GM21528 (cell line): ENCODE measurements around the gene IGSF11.

Source experiments
- ATAC-seq: cut with Tn5 transposase; IDR thresholded peaks from one replicate; pipeline ENCODE4 v1.9.1; 2021; ENCODE audit warnings: mild to moderate bottlenecking, moderate library complexity; ENCODE audit not compliant: unreplicated experiment, low FRiP score

Gene IGSF11

GRCh38 chr3:118955914-118956556, 78.6 kb downstream of the IGSF11 start:
- ATAC-seq = no peak

DNA sequence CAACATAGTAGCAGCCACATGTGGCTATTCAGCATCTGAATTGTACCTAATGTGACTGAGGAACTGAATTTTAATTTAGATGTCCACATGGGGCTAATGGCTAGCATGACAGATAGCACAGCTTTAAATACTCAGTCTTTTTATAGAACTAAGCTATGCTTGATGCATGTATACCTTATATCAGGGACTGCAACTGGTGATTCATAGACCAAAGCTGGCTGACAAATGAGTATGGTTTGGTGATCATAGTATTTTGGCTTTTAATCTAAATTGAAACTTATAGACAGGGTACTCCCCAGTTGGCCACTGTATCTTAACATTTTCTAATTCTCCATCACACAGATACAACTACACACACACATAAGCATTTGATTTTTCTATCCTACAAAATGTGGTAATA, 83.6 kb downstream of the IGSF11 start:
- ATAC-seq = no peak

DNA sequence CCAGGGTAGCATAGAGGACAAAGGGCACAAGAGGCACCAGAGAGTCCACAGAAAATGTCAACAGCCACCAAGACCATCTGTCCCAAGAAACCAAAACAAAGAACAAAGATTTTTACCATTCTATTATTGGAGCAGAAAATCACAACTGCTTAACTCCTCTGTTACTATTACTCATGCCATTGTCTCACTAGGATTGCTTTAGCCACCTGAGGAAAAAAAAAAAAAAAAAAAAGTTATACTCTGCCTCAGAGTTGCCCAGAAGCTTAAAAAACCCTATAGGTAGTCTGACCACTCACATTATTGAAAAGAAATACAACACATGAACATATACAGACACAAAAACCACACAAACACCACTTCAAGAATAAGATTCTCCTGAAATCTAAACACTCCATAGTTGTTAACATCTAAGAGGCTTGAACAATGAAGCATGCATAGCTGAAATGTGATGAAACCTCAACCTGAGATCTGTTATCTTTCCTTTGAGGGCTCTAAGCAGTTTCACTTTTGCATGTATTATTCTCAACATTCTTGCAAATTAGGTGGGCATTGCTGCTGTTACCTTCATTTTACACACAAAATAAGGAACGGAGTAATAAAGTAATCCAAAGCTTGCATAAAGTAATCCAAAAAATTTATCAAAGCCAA, 85.4 kb downstream of the IGSF11 start:
- no peak for ATAC-seq

DNA sequence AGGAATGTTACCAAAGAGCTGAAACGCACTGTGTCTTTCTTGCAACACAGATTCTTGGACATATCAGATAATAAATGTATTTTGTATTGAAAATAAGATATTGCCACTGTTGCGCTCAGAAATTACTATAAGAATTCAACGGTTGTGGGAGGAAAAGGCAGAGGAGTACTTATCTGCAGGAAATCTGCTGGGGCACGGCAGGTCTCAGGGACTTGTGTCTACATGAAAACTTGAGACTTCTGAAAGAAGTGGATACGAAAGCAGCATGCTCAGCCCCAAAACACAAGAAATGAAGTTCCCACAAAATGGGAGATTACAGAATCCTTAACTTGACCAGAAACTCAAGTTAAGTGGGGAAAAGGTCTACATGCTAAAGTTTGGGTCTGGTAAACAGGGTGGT, 86.5 kb downstream of the IGSF11 start:
- ATAC-seq = no peak

DNA sequence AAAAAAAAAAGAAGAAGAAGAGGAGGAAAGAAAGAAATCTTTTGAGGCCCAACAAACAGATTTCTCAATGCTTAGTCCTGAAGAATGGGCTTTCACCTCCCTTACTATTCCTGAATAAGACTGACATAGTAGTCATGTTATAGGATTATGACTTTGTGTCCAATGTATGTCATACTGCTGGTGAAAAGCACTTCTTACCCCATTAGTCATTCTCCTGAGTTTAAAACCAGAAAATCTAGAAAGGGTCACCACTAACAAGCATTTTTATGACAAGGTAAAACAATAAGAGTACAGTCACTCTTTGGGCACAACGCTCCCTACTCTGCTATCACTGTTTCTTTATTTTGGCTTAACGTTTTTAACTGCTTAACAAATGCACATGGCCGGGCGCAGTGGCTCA, 88.2 kb downstream of the IGSF11 start:
- no peak for ATAC-seq

- no peak for ATAC-seq
Measured at GRCh38 chr3:118945834-118946233, 88.8 kb downstream of the IGSF11 start.

- ATAC-seq = no peak
Measured at GRCh38 chr3:118943597-118943996, 91.0 kb downstream of the IGSF11 start.

DNA sequence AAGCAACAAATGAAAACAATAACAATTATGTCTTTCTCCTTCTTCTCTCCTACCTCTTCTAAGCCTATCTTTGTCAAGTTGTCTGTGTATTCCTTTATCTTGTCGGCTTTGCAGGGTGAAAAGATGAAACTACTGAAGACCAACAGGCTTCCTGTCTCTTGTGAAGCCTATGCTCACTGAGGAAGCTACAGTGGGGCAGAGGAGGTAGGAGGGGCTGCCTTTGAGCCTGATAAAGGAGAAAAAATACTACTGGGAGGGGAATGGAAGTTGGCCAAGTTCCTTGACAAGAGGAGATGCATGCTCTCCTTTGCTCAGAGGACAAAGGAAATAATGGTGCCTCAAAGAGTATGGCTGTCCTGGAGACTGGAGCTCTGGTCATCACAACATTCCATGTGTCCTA, 92.0 kb downstream of the IGSF11 start:
- no peak for ATAC-seq

GRCh38 chr3:118942195-118942594, 92.5 kb downstream of the IGSF11 start:
- no peak for ATAC-seq

DNA sequence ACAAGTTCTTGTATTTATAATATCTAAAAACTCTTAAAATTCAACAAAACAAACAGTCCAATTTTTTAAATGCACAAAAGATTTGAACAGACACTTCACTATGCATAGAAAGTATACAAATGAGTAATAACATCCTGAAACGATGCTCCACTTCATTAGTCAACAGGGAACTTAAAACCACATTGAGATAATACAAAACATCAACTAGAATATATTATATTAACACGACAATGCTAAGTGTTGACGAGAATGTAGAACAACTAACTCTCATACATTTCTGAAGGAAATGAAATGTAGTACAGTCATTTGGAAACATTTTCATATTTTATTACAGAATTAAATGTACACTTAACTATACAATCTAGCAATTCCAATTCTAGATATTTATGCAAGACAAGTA, 93.4 kb downstream of the IGSF11 start:
- no peak for ATAC-seq

- no peak for ATAC-seq
Measured at GRCh38 chr3:118938183-118938961, 96.3 kb downstream of the IGSF11 start.

GRCh38 chr3:118936811-118937210, 97.8 kb downstream of the IGSF11 start:
- ATAC-seq = no peak

DNA sequence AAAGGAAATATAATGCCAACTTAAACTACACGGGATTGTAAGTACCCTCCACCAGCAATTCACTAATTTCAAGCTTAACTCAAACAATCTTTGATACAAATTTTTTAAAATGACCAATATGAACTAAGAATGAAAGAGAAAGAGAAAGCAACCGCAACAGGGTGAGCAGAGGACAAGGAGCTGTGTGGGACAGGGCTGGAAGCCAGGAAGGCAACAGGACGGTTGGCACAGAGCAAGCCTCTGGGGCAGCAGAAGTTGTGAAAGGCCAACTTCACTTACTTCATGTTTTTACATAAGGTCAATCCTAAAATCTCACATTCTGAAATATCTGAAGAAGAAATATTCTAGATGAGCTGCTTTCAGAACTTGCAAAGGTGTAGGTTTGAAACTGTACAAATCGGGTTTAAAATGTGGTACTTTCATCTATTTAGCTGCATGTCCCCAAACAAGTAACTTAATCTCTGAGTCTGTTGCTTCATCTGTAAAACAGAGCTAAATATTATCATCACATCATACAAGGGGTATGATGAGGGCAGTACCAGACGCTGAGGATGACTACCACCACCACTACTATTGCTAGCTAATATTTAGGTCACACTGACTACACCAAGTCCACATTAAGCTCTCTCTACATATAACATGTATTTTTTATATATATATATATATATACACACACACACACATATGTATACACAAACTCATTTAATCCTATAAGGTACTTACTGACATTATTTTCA, 101.7 kb downstream of the IGSF11 start:
- no peak for ATAC-seq

- no peak for ATAC-seq
Measured at GRCh38 chr3:118931996-118932395, 102.7 kb downstream of the IGSF11 start.

- ATAC-seq = no peak
Measured at GRCh38 chr3:118927449-118927848, 107.2 kb downstream of the IGSF11 start.

- ATAC-seq = no peak
Measured at GRCh38 chr3:118912188-118912587, 122.5 kb downstream of the IGSF11 start.

- ATAC-seq = no peak
Measured at GRCh38 chr3:118910332-118910731, 124.3 kb downstream of the IGSF11 start.

GRCh38 chr3:118909763-118910162, 124.9 kb downstream of the IGSF11 start:
- no peak for ATAC-seq

GRCh38 chr3:118907909-118908308, 126.7 kb downstream of the IGSF11 start:
- no peak for ATAC-seq

- ATAC-seq = no peak
Measured at GRCh38 chr3:118900737-118901525, 133.7 kb downstream of the IGSF11 start.
